SK-N-MC (cell line): ENCODE data around the gene SH2D1B.

ENCODE experiments used
- EZH2 ChIP-seq: fragments of 200-600 bp; sonication (generic); IDR thresholded peaks from one replicate; pipeline ENCODE4 v1.6.1; 2017; ENCODE audit warnings: antibody characterized with exemption
- POLR2AphosphoS5 ChIP-seq: IDR thresholded peaks from 2 replicates; pipeline ENCODE4 v1.6.1; 2012; ENCODE audit warnings: mild to moderate bottlenecking, low read depth, low read length, borderline replicate concordance

- TF ChIP-seq EZH2 (no peak), POLR2AphosphoS5 (no peak)
Measured at GRCh38 chr1:162389021-162389818, 22.7 kb downstream of the SH2D1B start.
